Gastrocnemius medialis (tissue), 4 donors: ENCODE data around the gene MPPED2. TPM values are rescaled to one million over a fixed set of nuclear protein-coding genes. Genes with fewer than 3 reads are reported as not detected.

Source experiments
- ATAC-seq, 2 donors: fragments of 150-250 bp; one replicate each; pipeline ENCODE4 v1.9.1; 2016
- DNase-seq, 2 donors: peaks; one replicate each; pipeline ENCODE4 v3.0.0-alpha.2; 2019
- H3K27ac ChIP-seq, 4 donors: fragments of 200-600 bp; sonication (generic); 1 replicate in 1 of 4; 2 replicates in 3 of 4; pipeline ENCODE4 v1.5.1; 2016 to 2018; ENCODE audit warnings: mild to moderate bottlenecking in 2 of 4, moderate library complexity in 1 of 4
- H3K27me3 ChIP-seq, 3 donors: fragments of 200-600 bp; sonication (generic) in 2 of 3; 1 replicate in 1 of 3; 2 replicates in 2 of 3; pipeline versions ENCODE4 v1.5.1 to v1.6.0; 2016 to 2019; ENCODE audit warnings: mild to moderate bottlenecking in 1 of 3, moderate library complexity in 1 of 3
- H3K36me3 ChIP-seq, 2 donors: fragments of 200-600 bp; sonication (generic) in 1 of 2; one replicate each; pipeline ENCODE4 v1.5.1; 2017 to 2018
- H3K4me1 ChIP-seq, 2 donors: fragments of 200-600 bp; sonication (generic) in 1 of 2; one replicate each; pipeline ENCODE4 v1.5.1; 2016 to 2017; ENCODE audit warnings: mild to moderate bottlenecking in 2 of 2
- H3K4me3 ChIP-seq, 4 donors: fragments of 200-600 bp; sonication (generic) in 3 of 4; 1 replicate in 1 of 4; 2 replicates in 3 of 4; pipeline ENCODE4 v1.5.1; 2016 to 2019; ENCODE audit warnings: mild to moderate bottlenecking in 2 of 4
- H3K9me3 ChIP-seq, 3 donors: fragments of 200-600 bp; sonication (generic) in 2 of 3; 1 replicate in 1 of 3; 2 replicates in 2 of 3; pipeline ENCODE4 v1.5.1; 2016 to 2019
- CTCF ChIP-seq, 5 experiments: fragments of 450-650 bp in 3 of 5; fragments of 200-600 bp in 2 of 5; sonication (generic) in 2 of 5; IDR thresholded peaks in 4 of 5; conservative IDR thresholded peaks in 1 of 5; 1 replicate in 4 of 5; 2 replicates in 1 of 5; pipeline ENCODE4 v1.5.1; 2016 to 2019; ENCODE audit warnings: antibody characterized with exemption in 5 of 5, mild to moderate bottlenecking in 3 of 5, moderate library complexity in 3 of 5
- POLR2A ChIP-seq, 2 donors: fragments of 450-650 bp; IDR thresholded peaks; one replicate each; pipeline ENCODE4 v1.6.1; 2017; ENCODE audit warnings: antibody characterized with exemption in 2 of 2, mild to moderate bottlenecking in 2 of 2, moderate library complexity in 2 of 2
- in situ Hi-C, 4 donors: fragments of 200-750 bp; cut with MboI; loops; one replicate each; pipeline versions ENCODE4 v1.15.0 to v1.8.0; 2017; ENCODE audit warnings: low sequenced_read_pairs in 4 of 4
- intact Hi-C: fragments of 100-400 bp; cut with DNase I; formaldehyde crosslinking; loops from one replicate; pipeline ENCODE4 v1.15.1; 2023; ENCODE audit warnings: low total_unique reads
- total RNA-seq, 4 donors: library from RNA; depleted of rRNA; stranded (reverse); fragments of >200 nt; gene quantifications; one replicate each; pipeline versions ENCODE4 v1.1.0 to v1.2.3, GENCODE V29; 2016

The MPPED2 gene, protein sequence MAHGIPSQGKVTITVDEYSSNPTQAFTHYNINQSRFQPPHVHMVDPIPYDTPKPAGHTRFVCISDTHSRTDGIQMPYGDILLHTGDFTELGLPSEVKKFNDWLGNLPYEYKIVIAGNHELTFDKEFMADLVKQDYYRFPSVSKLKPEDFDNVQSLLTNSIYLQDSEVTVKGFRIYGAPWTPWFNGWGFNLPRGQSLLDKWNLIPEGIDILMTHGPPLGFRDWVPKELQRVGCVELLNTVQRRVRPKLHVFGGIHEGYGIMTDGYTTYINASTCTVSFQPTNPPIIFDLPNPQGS
- total RNA-seq: 1 to 10 TPM in 3 of 4 donors, under 1 TPM in 1; 0.78 to 4.4 (median 2.2) TPM

DNA sequence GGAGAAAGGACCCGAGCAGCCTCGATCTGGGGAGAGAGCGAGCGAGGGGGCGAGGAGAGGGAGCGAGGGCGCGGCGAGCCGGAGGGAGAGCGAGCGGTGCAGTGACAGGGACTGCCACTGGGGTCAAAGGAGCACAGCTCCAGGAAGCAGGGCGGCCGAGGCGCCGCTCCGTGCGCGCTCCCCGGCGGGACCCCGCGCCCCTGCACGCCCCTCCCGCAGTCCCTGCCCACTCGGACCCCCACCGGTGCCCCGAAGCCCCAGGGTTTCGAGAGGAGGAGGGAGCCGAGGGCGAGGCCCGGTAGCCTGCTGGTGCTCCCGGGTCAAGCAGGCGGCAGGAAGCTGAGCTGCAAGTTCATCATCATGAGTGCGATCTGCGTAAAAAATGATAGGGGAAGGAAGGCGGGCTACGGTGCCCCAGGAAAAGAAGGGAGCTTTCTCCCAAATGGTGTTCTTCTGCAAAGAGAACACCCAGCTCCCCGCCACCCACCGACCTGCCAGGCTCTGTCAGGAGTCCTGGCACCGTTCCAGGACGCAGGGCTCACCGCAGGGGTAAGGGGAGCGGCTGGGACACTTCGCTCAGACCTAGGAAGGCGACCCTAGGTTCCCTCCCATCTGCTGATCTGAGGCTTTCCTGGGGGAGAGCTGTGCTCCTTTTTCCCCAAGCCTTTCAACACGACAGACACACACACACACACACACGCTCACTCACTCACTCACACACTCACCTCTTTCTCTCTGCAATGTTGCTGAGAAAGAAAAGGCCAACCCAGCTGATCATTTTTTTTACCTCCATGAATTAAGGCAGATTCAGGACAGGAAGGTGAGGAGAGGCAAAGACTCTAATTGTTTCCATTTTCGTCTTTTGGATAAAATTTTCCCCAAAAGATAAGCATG is at the start of gene MPPED2:
MPPED2 (minus strand) TSS at position 103 of the 894 bp plus-strand sequence. CDS start 5,980 bp downstream, outside the sequence.
- Histone ChIP-seq H3K9me3 (no peaks in the 10 kb centered on the region), H3K27ac (peak within 1 kb of the TSS; percentile 72 to 91 (median 77)), H3K4me1 (no peaks in the 10 kb centered on the region), H3K4me3 (peak within 1 kb of the TSS; percentile 72 to 88 (median 82)), H3K36me3 (no peaks in the 10 kb centered on the region), H3K27me3 (no peaks in the 10 kb centered on the region)
- TF ChIP-seq POLR2A (IDR thresholded peaks at IDR 0.05) (no peak), CTCF (IDR thresholded peaks at IDR 0.05 in 4 of 5, conservative IDR thresholded peaks at IDR 0.05 in 1 of 5) (peak; percentile 30 to 58 (median 46))
- ATAC-seq (peak; percentile 74 to 77), DNase-seq (peak in 1 of 2 donors; percentile 15)
- in situ Hi-C loops: no loop called here
- intact Hi-C loops: no loop called here

DNA sequence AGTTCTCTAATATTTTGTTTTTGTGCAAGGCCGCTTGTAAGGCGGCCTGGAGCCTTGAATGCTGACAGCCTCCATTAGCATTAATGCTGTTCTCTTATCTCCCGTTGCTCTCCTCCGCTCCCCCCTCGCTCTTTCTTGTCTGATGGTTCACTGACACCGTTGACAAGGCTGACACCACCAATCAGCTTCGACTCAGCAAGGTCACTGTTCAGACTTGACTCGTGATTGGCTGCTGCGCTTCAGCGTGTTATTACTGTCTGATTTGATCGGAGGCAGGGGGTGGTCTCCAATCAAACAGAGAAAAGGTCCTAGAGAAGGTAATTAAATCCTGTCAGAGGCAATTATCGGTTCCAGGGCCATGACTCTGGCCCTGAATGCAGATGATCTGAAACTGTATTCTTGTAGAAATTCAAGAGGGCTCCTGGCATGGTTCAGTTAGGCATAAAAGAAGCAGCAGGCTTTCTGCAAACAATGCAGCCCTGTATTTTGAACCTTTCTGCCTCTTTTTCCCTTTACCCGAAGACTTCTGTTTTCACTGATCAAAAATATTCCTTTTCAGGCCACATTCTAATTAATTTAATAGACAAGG is 49.3 kb upstream of the MPPED2 start:
- no peaks in the 10 kb centered on the region for H3K9me3 ChIP-seq
- intact Hi-C loops (no loop called here), in situ Hi-C loops (no loop called here)
- DNase-seq: peak; percentile 28 to 51
- peak overlapping the region in 1 of 4 donors; percentile 40 for H3K27ac ChIP-seq
- TF ChIP-seq CTCF (IDR thresholded peaks at IDR 0.05 in 4 of 5, conservative IDR thresholded peaks at IDR 0.05 in 1 of 5): no peak
- TF ChIP-seq POLR2A (IDR thresholded peaks at IDR 0.05): no peak
- H3K4me3 ChIP-seq: peak overlapping the region in 1 of 4 donors; percentile 13
- ATAC-seq: peak; percentile 82 to 95
- H3K4me1 ChIP-seq: no peaks in the 10 kb centered on the region
- H3K36me3 ChIP-seq: no peaks in the 10 kb centered on the region
- no peaks in the 10 kb centered on the region for H3K27me3 ChIP-seq

GRCh38 chr11:30631148-30631547 is 45.0 kb upstream of the MPPED2 start:
- intact Hi-C loops: no loop called here
- no peak for DNase-seq

GRCh38 chr11:30619767-30620166 is 33.6 kb upstream of the MPPED2 start:
- H3K4me1 ChIP-seq: no peaks in the 10 kb centered on the region
- no peaks in the 10 kb centered on the region for H3K36me3 ChIP-seq
- H3K27me3 ChIP-seq: no peaks in the 10 kb centered on the region
- H3K27ac ChIP-seq: no peak overlapping the region
- no peak overlapping the region for H3K4me3 ChIP-seq
- no peak for TF ChIP-seq CTCF (IDR thresholded peaks at IDR 0.05 in 4 of 5, conservative IDR thresholded peaks at IDR 0.05 in 1 of 5)
- TF ChIP-seq POLR2A (IDR thresholded peaks at IDR 0.05): no peak
- ATAC-seq (no peak), DNase-seq (no peak)
- intact Hi-C loops: no loop called here
- in situ Hi-C loops: no loop called here
- no peaks in the 10 kb centered on the region for H3K9me3 ChIP-seq

More at GRCh38 chr11:30631148-30631547, 45.0 kb upstream of the MPPED2 start:
- in situ Hi-C loops: no loop called here
- no peaks in the 10 kb centered on the region for H3K36me3 ChIP-seq
- TF ChIP-seq POLR2A (IDR thresholded peaks at IDR 0.05): no peak
- no peak for TF ChIP-seq CTCF (IDR thresholded peaks at IDR 0.05 in 4 of 5, conservative IDR thresholded peaks at IDR 0.05 in 1 of 5)
- no peak for ATAC-seq
- H3K4me1 ChIP-seq: no peaks in the 10 kb centered on the region
- H3K27me3 ChIP-seq: no peaks in the 10 kb centered on the region
- H3K9me3 ChIP-seq: no peaks in the 10 kb centered on the region
- H3K27ac ChIP-seq: no peak overlapping the region
- H3K4me3 ChIP-seq: no peak overlapping the region
